Esophagus squamous epithelium (tissue), 5 donors: ENCODE data around the gene ITGB5. TPM values are rescaled to one million over a fixed set of nuclear protein-coding genes. Genes with fewer than 3 reads are reported as not detected.
A peak's percentile ranks its signal among the peaks of the same experiment; 100 is the strongest.

ENCODE experiments used
- DNase-seq: peaks from one replicate; lab custom pipeline; 2025; lab: John Stamatoyannopoulos, UW
- H3K27ac ChIP-seq, 4 donors: fragments of 200-600 bp; sonication (generic); one replicate each; pipeline ENCODE4 v1.5.1; 2016 to 2019; ENCODE audit warnings: mild to moderate bottlenecking in 1 of 4
- H3K27me3 ChIP-seq, 4 donors: fragments of 200-600 bp; sonication (generic); 1 replicate in 3 of 4; 2 replicates in 1 of 4; pipeline versions ENCODE4 v1.5.1 to v1.6.0; 2017 to 2021; ENCODE audit warnings: antibody characterized with exemption in 1 of 4
- H3K36me3 ChIP-seq, 3 donors: fragments of 200-600 bp; sonication (generic); one replicate each; pipeline ENCODE4 v1.5.1; 2016 to 2019
- H3K4me1 ChIP-seq, 3 donors: fragments of 200-600 bp; sonication (generic); one replicate each; pipeline ENCODE4 v1.5.1; 2017 to 2019
- H3K4me3 ChIP-seq, 4 donors: fragments of 200-600 bp; sonication (generic); 1 replicate in 3 of 4; 2 replicates in 1 of 4; pipeline ENCODE4 v1.5.1; 2016 to 2019; ENCODE audit warnings: mild to moderate bottlenecking in 2 of 4, moderate library complexity in 1 of 4
- H3K9me3 ChIP-seq, 3 donors: fragments of 200-600 bp; sonication (generic); one replicate each; pipeline ENCODE4 v1.5.1; 2016 to 2019
- CTCF ChIP-seq, 6 experiments: fragments of 450-650 bp in 4 of 6; fragments of 200-600 bp in 2 of 6; sonication (generic) in 2 of 6; IDR thresholded peaks; one replicate each; pipeline ENCODE4 v1.5.1; 2016 to 2019; ENCODE audit warnings: antibody characterized with exemption in 6 of 6, mild to moderate bottlenecking in 4 of 6, moderate library complexity in 4 of 6
- POLR2A ChIP-seq, 4 donors: fragments of 450-650 bp; IDR thresholded peaks; one replicate each; pipeline ENCODE4 v1.6.1; 2017; ENCODE audit warnings: antibody characterized with exemption in 4 of 4, mild to moderate bottlenecking in 4 of 4, moderate library complexity in 3 of 4
- WGBS, 2 donors: methylation state at CpG; one replicate each; pipeline ENCODE4 v1.1.5; 2018; 5-methylcytosine and 5-hydroxymethylcytosine counted together
- intact Hi-C: fragments of 100-400 bp; cut with DNase I; formaldehyde crosslinking; loops from one replicate; pipeline ENCODE4 v1.15.0; 2022
- total RNA-seq, 4 donors: library from RNA; depleted of rRNA; stranded (reverse); fragments of >200 nt; gene quantifications; one replicate each; pipeline ENCODE4 v1.1.0, GENCODE V29; 2016
- donor health status: DM: yes; HTN: yes; CAD: no.

ITGB5 gene
- total RNA-seq, 4 donors from 2014 or later = 68.4 to 114 (median 79.7) TPM

GRCh38 chr3:124877674-124878073 lies 9.5 kb downstream of the ITGB5 start:
- Histone ChIP-seq H3K27me3 (no peaks in the 10 kb centered on the region), H3K27ac (peak overlapping the region in 3 of 4 donors; percentile 69 to 87 (median 73)), H3K36me3 (peaks cover 0 to 2% (median 0%) of the 10 kb centered on the region in 3 donors), H3K4me1 (peaks cover 19 to 68% (median 19%) of the 10 kb centered on the region in 3 donors), H3K9me3 (no peaks in the 10 kb centered on the region), H3K4me3 (no peak overlapping the region)
- DNase-seq = no peak
- intact Hi-C loops = no loop called here
- no peak for TF ChIP-seq POLR2A (IDR thresholded peaks at IDR 0.05)
- no peak for TF ChIP-seq CTCF (IDR thresholded peaks at IDR 0.05)
- WGBS, 2 donors = 89 to 91% methylated on average over 3 of the region's 3 CpGs

- DNase-seq = no peak
- TF ChIP-seq POLR2A (IDR thresholded peaks at IDR 0.05) (no peak), CTCF (IDR thresholded peaks at IDR 0.05) (no peak)
- peaks cover 0 to 15% (median 0%) of the 10 kb centered on the region in 3 donors for H3K36me3 ChIP-seq
- no peaks in the 10 kb centered on the region for H3K27me3 ChIP-seq
- intact Hi-C loops = no loop called here
- H3K27ac ChIP-seq = peak overlapping the region in 3 of 4 donors; percentile 18 to 54 (median 19)
- H3K4me3 ChIP-seq = no peak overlapping the region
- 46 to 72% methylated on average over 3 of the region's 3 CpGs for WGBS, 2 donors
- peaks cover 10 to 57% (median 19%) of the 10 kb centered on the region in 3 donors for H3K4me1 ChIP-seq
- no peaks in the 10 kb centered on the region for H3K9me3 ChIP-seq
Measured at GRCh38 chr3:124876401-124876878, 10.7 kb downstream of the ITGB5 start.

GRCh38 chr3:124873226-124873625 lies 13.9 kb downstream of the ITGB5 start:
- H3K27me3 ChIP-seq = no peaks in the 10 kb centered on the region
- WGBS, 2 donors = 94% methylated on average over 1 of the region's 1 CpG
- peaks cover 0 to 33% (median 0%) of the 10 kb centered on the region in 3 donors for H3K36me3 ChIP-seq
- no peaks in the 10 kb centered on the region for H3K9me3 ChIP-seq
- H3K4me3 ChIP-seq = no peak overlapping the region
- intact Hi-C loops = no loop called here
- peaks cover 0 to 28% (median 8%) of the 10 kb centered on the region in 3 donors for H3K4me1 ChIP-seq
- no peak overlapping the region for H3K27ac ChIP-seq
- TF ChIP-seq CTCF (IDR thresholded peaks at IDR 0.05) (no peak), POLR2A (IDR thresholded peaks at IDR 0.05) (no peak)
- DNase-seq = no peak

GRCh38 chr3:124867511-124867910 lies 19.7 kb downstream of the ITGB5 start:
- Histone ChIP-seq H3K9me3 (no peaks in the 10 kb centered on the region), H3K36me3 (peaks cover 0 to 65% (median 0%) of the 10 kb centered on the region in 3 donors), H3K27me3 (no peaks in the 10 kb centered on the region), H3K4me3 (no peak overlapping the region), H3K27ac (no peak overlapping the region), H3K4me1 (peaks cover 0 to 9% (median 0%) of the 10 kb centered on the region in 3 donors)
- intact Hi-C loops = no loop called here
- WGBS, 2 donors = 94 to 97% methylated on average over 3 of the region's 3 CpGs
- no peak for DNase-seq
- TF ChIP-seq POLR2A (IDR thresholded peaks at IDR 0.05) = no peak
- no peak for TF ChIP-seq CTCF (IDR thresholded peaks at IDR 0.05)

GRCh38 chr3:124862006-124862405 lies 25.2 kb downstream of the ITGB5 start:
- DNase-seq = no peak
- peak overlapping the region in 1 of 4 donors; percentile 21 for H3K27ac ChIP-seq
- intact Hi-C loops = no loop called here
- peaks cover 0 to 43% (median 0%) of the 10 kb centered on the region in 3 donors for H3K36me3 ChIP-seq
- WGBS, 2 donors = 22 to 40% methylated on average over 1 of the region's 2 CpGs
- TF ChIP-seq CTCF (IDR thresholded peaks at IDR 0.05) (no peak), POLR2A (IDR thresholded peaks at IDR 0.05) (no peak)
- H3K9me3 ChIP-seq = no peaks in the 10 kb centered on the region
- peaks cover 0 to 45% (median 3%) of the 10 kb centered on the region in 3 donors for H3K4me1 ChIP-seq
- no peak overlapping the region for H3K4me3 ChIP-seq
- H3K27me3 ChIP-seq = no peaks in the 10 kb centered on the region
